ENCODE results near the gene KLHL17. TPM values are rescaled to one million over a fixed set of nuclear protein-coding genes. Genes with fewer than 3 reads are reported as not detected.
"Not testable (repeated sequence)": the region's sequence is repeated elsewhere in the genome, so short reads cannot be mapped to it uniquely, and the experiment has no call there.

Gene KLHL17
- polyA plus RNA-seq, 1 donor = 6.8 TPM

DNA sequence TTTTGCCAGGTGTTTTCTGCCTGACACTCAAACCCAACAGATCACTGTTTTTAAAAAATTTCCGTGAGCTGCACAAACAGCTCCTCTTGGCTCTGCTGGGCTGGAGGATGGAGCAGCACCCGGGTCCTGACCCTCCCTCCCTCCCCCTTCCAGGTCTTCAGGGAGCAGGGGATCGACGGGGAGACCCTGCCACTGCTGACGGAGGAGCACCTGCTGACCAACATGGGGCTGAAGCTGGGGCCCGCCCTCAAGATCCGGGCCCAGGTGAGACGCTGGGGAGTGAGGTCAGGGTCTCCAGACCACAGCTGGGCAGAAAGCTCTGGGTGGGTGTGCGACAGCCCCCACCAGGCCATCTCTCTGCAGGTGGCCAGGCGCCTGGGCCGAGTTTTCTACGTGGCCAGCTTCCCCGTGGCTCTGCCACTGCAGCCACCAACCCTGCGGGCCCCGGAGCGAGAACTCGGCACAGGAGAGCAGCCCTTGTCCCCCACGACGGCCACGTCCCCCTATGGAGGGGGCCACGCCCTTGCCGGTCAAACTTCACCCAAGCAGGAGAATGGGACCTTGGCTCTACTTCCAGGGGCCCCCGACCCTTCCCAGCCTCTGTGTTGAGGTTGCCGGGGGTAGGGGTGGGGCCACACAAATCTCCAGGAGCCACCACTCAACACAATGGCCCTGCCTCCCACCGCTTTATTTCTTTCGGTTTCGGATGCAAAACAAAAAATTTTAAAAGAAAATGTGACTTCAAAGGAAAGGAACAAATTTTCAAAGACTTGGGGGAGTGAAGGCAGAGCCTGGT is 16.6 kb upstream of the KLHL17 start:
- Histone ChIP-seq H3K36me3 (ENCODE audit: control insufficient read depth, insufficient read depth, low read length) (peaks cover 45% of the 10 kb centered on the region), H3K27ac (ENCODE audit: low read length) (peak overlapping the region; percentile 23)

GRCh38 chr1:944341-945325 is 15.8 kb upstream of the KLHL17 start:
- no CpG with 5 or more reads among the region's 28 CpGs for WGBS (ENCODE audit: insufficient coverage, low lambda C conversion rate)
- Histone ChIP-seq H3K9me3 (ENCODE audit: control insufficient read depth, low read depth, low read length) (peaks cover 16% of the 10 kb centered on the region), H3K27ac (ENCODE audit: low read length) (peak overlapping the region; percentile 23), H3K27me3 (ENCODE audit: control insufficient read depth, insufficient read depth, low read length) (peaks cover 34% of the 10 kb centered on the region), H3K4me3 (ENCODE audit: low read length) (no peak overlapping the region), H3K4me1 (ENCODE audit: control insufficient read depth, insufficient read depth, low read length) (peaks cover 23% of the 10 kb centered on the region), H3K36me3 (ENCODE audit: control insufficient read depth, insufficient read depth, low read length) (peaks cover 54% of the 10 kb centered on the region)
- peak in 1 of 2 donors; percentile 50 for DNase-seq

More for the DNA sequence above, 16.6 kb upstream of the KLHL17 start:
- peaks cover 28% of the 10 kb centered on the region for H3K4me1 ChIP-seq (ENCODE audit: control insufficient read depth, insufficient read depth, low read length)
- H3K27me3 ChIP-seq (ENCODE audit: control insufficient read depth, insufficient read depth, low read length) = peaks cover 43% of the 10 kb centered on the region
- DNase-seq = no peak
- no peak overlapping the region for H3K4me3 ChIP-seq (ENCODE audit: low read length)
- WGBS (ENCODE audit: insufficient coverage, low lambda C conversion rate) = no CpG with 5 or more reads among the region's 27 CpGs
- H3K9me3 ChIP-seq (ENCODE audit: control insufficient read depth, low read depth, low read length) = peaks cover 18% of the 10 kb centered on the region

GRCh38 chr1:945688-946556 is 14.5 kb upstream of the KLHL17 start:
- Histone ChIP-seq H3K36me3 (ENCODE audit: control insufficient read depth, insufficient read depth, low read length) (peaks cover 67% of the 10 kb centered on the region), H3K4me1 (ENCODE audit: control insufficient read depth, insufficient read depth, low read length) (peaks cover 13% of the 10 kb centered on the region)

DNA sequence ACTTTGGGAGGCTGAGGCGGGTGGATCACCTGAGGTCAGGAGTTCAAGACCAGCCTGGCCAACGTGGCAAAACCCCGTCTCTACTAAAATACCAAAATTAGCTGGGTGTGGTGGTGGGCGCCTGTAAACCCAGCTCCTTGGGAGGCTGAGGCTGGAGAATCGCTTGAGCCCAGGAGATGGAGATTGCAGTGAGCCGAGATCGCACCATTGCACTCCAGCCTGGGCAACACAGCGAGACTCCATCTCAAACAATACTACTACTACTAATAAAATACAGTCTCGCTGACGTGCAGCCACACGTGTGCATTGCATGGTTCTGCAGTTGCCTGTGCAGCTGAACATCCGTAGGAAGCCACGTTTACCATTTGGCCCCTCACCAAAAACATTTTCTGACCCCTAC is 13.6 kb upstream of the KLHL17 start:
- not testable (repeated sequence) for H3K4me1 ChIP-seq (ENCODE audit: control insufficient read depth, insufficient read depth, low read length); DNase-seq; H3K27ac ChIP-seq (ENCODE audit: low read length); H3K9me3 ChIP-seq (ENCODE audit: control insufficient read depth, low read depth, low read length); H3K4me3 ChIP-seq (ENCODE audit: low read length)
- no CpG with 5 or more reads among the region's 13 CpGs for WGBS (ENCODE audit: insufficient coverage, low lambda C conversion rate)
- Histone ChIP-seq H3K36me3 (ENCODE audit: control insufficient read depth, insufficient read depth, low read length) (peaks cover 76% of the 10 kb centered on the region), H3K27me3 (ENCODE audit: control insufficient read depth, insufficient read depth, low read length) (peaks cover 16% of the 10 kb centered on the region)

More at GRCh38 chr1:945688-946556, 14.5 kb upstream of the KLHL17 start:
- H3K27me3 ChIP-seq (ENCODE audit: control insufficient read depth, insufficient read depth, low read length) = peaks cover 23% of the 10 kb centered on the region
- H3K4me3 ChIP-seq (ENCODE audit: low read length) = no peak overlapping the region
- no peak overlapping the region for H3K27ac ChIP-seq (ENCODE audit: low read length)
- H3K9me3 ChIP-seq (ENCODE audit: control insufficient read depth, low read depth, low read length) = peaks cover 13% of the 10 kb centered on the region
- WGBS (ENCODE audit: insufficient coverage, low lambda C conversion rate) = no CpG with 5 or more reads among the region's 29 CpGs
- no peak for DNase-seq

- Histone ChIP-seq H3K36me3 (ENCODE audit: control insufficient read depth, insufficient read depth, low read length) (peaks cover 87% of the 10 kb centered on the region), H3K27me3 (ENCODE audit: control insufficient read depth, insufficient read depth, low read length) (peaks cover 8% of the 10 kb centered on the region), H3K9me3 (ENCODE audit: control insufficient read depth, low read depth, low read length) (peaks cover 4% of the 10 kb centered on the region), H3K4me1 (ENCODE audit: control insufficient read depth, insufficient read depth, low read length) (peaks cover 4% of the 10 kb centered on the region), H3K27ac (ENCODE audit: low read length) (no peak overlapping the region), H3K4me3 (ENCODE audit: low read length) (no peak overlapping the region)
- no peak for DNase-seq
- WGBS (ENCODE audit: insufficient coverage, low lambda C conversion rate) = no CpG with 5 or more reads among the region's 15 CpGs
These were observed 12.4 kb upstream of the KLHL17 start for GRCh38 chr1:947958-948357.

DNA sequence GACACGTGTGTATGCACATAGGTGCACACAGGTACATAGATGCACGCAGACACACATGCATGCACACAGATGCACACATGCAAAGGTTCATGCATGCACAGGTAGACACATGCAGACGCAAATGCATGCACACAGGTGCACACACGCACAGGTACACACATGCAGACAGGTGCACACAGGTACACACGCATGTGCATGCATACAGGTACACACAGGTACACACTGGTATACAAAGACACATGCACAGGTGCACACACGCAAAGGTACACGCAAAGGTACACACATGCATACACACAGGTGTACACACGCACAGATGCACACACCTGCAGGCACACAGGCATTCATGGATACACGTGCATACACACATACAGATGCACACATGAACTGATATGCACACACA is 10.1 kb upstream of the KLHL17 start:
- peaks cover 96% of the 10 kb centered on the region for H3K36me3 ChIP-seq (ENCODE audit: control insufficient read depth, insufficient read depth, low read length)
- DNase-seq = no peak
- H3K4me1 ChIP-seq (ENCODE audit: control insufficient read depth, insufficient read depth, low read length) = no peaks in the 10 kb centered on the region
- WGBS (ENCODE audit: insufficient coverage, low lambda C conversion rate) = 80% methylated on average over 1 of the region's 9 CpGs
- no peak overlapping the region for H3K27ac ChIP-seq (ENCODE audit: low read length)
- H3K27me3 ChIP-seq (ENCODE audit: control insufficient read depth, insufficient read depth, low read length) = no peaks in the 10 kb centered on the region
- H3K9me3 ChIP-seq (ENCODE audit: control insufficient read depth, low read depth, low read length) = no peaks in the 10 kb centered on the region
- no peak overlapping the region for H3K4me3 ChIP-seq (ENCODE audit: low read length)

DNA sequence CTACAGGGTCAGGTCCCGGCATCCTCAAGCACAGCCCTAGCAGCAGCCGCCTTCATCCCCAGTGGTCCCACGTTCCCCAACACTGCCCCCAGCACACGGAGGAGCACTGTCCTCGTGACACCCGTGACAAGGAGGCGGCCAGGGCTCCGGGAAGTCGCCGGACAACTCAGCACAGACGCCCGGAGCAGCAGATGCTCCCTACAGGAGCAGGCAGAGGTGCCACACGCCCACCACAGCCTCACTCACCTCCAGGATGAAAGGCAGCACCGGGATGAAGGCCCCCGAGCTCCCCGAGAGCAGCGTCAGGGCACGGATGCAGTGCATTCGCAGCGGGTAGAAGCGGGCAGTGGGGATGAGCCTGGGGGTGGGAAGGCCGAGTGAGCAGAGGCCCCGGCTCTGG is 9.5 kb upstream of the KLHL17 start:
- H3K9me3 ChIP-seq (ENCODE audit: control insufficient read depth, low read depth, low read length) = no peaks in the 10 kb centered on the region
- H3K4me3 ChIP-seq (ENCODE audit: low read length) = no peak overlapping the region
- no peaks in the 10 kb centered on the region for H3K27me3 ChIP-seq (ENCODE audit: control insufficient read depth, insufficient read depth, low read length)
- no CpG with 5 or more reads among the region's 23 CpGs for WGBS (ENCODE audit: insufficient coverage, low lambda C conversion rate)
- no peak overlapping the region for H3K27ac ChIP-seq (ENCODE audit: low read length)
- H3K36me3 ChIP-seq (ENCODE audit: control insufficient read depth, insufficient read depth, low read length) = peaks cover 96% of the 10 kb centered on the region
- no peaks in the 10 kb centered on the region for H3K4me1 ChIP-seq (ENCODE audit: control insufficient read depth, insufficient read depth, low read length)
- no peak for DNase-seq

DNA sequence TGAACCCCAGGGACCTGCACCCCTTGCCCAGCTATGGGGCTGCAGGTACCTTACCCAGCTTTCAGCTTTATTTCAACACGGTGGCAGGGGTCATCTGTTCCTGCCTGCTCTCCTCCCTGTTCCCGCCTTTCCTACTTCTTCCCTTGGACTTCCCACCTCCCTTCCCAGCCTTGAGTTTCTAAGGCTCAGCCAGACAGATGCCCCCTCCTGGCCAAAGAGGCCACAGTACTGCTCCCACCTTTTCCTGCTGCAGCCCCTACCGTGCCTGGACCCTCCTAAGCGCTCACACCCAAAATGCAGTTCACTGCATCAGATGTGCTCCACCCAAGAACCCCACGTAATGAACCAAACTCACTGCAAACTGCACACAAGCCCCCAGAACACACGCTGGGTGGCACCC is 9.0 kb upstream of the KLHL17 start:
- no peaks in the 10 kb centered on the region for H3K9me3 ChIP-seq (ENCODE audit: control insufficient read depth, low read depth, low read length)
- WGBS (ENCODE audit: insufficient coverage, low lambda C conversion rate) = 75% methylated on average over 1 of the region's 6 CpGs
- H3K4me3 ChIP-seq (ENCODE audit: low read length) = no peak overlapping the region
- H3K36me3 ChIP-seq (ENCODE audit: control insufficient read depth, insufficient read depth, low read length) = peaks cover 97% of the 10 kb centered on the region
- no peak for DNase-seq
- H3K27ac ChIP-seq (ENCODE audit: low read length) = no peak overlapping the region
- no peaks in the 10 kb centered on the region for H3K4me1 ChIP-seq (ENCODE audit: control insufficient read depth, insufficient read depth, low read length)
- no peaks in the 10 kb centered on the region for H3K27me3 ChIP-seq (ENCODE audit: control insufficient read depth, insufficient read depth, low read length)

DNA sequence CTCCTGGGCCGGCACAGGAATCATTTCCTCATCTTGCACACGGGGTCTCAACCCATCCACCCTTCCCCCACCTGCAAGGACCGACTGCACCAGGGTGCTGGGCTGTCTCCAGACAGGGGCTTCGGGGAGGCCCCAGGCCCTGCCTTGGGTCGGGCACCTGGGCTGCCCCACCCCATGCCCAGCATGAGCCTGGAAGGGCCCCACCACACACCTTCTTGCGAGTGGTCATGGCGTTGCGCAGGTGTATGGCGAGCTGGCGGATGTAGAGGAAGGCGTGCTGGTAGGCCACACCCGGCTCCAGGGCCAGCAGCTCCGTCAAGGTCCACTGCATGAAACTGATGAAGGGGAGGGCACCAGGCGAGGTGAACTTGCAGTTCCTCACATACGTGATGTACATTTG is 8.2 kb upstream of the KLHL17 start:
- Histone ChIP-seq H3K9me3 (ENCODE audit: control insufficient read depth, low read depth, low read length) (no peaks in the 10 kb centered on the region), H3K4me1 (ENCODE audit: control insufficient read depth, insufficient read depth, low read length) (no peaks in the 10 kb centered on the region), H3K4me3 (ENCODE audit: low read length) (no peak overlapping the region), H3K27ac (ENCODE audit: low read length) (no peak overlapping the region), H3K27me3 (ENCODE audit: control insufficient read depth, insufficient read depth, low read length) (no peaks in the 10 kb centered on the region), H3K36me3 (ENCODE audit: control insufficient read depth, insufficient read depth, low read length) (peaks cover 97% of the 10 kb centered on the region)
- WGBS (ENCODE audit: insufficient coverage, low lambda C conversion rate) = no CpG with 5 or more reads among the region's 15 CpGs
- DNase-seq = no peak

GRCh38 chr1:952603-953002 is 7.8 kb upstream of the KLHL17 start:
- WGBS (ENCODE audit: insufficient coverage, low lambda C conversion rate) = no CpG with 5 or more reads among the region's 7 CpGs
- H3K27ac ChIP-seq (ENCODE audit: low read length) = no peak overlapping the region
- peaks cover 93% of the 10 kb centered on the region for H3K36me3 ChIP-seq (ENCODE audit: control insufficient read depth, insufficient read depth, low read length)

More at GRCh38 chr1:952603-953002, 7.8 kb upstream of the KLHL17 start:
- DNase-seq = no peak
- Histone ChIP-seq H3K4me3 (ENCODE audit: low read length) (no peak overlapping the region), H3K27me3 (ENCODE audit: control insufficient read depth, insufficient read depth, low read length) (no peaks in the 10 kb centered on the region), H3K4me1 (ENCODE audit: control insufficient read depth, insufficient read depth, low read length) (peaks cover under 1% of the 10 kb centered on the region), H3K9me3 (ENCODE audit: control insufficient read depth, low read depth, low read length) (no peaks in the 10 kb centered on the region)

Data from large intestine (tissue), 3 donors.